ENCODE data around the gene SUCLG1.

DNA sequence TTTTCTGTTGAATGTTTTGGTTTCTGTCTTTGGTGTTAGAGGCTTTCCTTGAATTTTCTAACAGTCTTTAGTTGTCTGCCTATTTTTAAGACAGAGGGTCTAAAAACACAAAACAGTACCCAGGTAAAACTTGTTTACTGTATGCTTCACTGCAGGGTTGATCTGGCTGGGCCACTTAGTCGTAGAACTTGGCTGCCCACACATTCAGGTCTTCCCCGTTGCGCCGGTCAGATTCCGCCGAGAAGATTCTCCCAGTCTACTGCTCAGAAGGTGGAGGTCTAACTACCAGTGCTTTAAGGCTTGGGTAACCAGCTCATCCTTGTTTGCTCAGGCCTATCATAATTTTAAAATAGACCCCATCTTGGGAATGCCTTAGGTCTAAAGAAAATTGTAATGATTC lies 32.7 kb upstream of the SUCLG1 start:
- TF ChIP-seq, protein P1, sequence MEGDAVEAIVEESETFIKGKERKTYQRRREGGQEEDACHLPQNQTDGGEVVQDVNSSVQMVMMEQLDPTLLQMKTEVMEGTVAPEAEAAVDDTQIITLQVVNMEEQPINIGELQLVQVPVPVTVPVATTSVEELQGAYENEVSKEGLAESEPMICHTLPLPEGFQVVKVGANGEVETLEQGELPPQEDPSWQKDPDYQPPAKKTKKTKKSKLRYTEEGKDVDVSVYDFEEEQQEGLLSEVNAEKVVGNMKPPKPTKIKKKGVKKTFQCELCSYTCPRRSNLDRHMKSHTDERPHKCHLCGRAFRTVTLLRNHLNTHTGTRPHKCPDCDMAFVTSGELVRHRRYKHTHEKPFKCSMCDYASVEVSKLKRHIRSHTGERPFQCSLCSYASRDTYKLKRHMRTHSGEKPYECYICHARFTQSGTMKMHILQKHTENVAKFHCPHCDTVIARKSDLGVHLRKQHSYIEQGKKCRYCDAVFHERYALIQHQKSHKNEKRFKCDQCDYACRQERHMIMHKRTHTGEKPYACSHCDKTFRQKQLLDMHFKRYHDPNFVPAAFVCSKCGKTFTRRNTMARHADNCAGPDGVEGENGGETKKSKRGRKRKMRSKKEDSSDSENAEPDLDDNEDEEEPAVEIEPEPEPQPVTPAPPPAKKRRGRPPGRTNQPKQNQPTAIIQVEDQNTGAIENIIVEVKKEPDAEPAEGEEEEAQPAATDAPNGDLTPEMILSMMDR (IDR thresholded peaks at IDR 0.05; ENCODE audit: borderline replicate concordance, extremely low read depth, low read length, poor library complexity, severe bottlenecking) = no peak
- TF ChIP-seq EZH2 (IDR thresholded peaks at IDR 0.05; ENCODE audit: borderline replicate concordance, low read depth, low read length, severe bottlenecking) = no peak
